Measurements from ENCODE around the gene KIAA1549. TPM values are rescaled to one million over a fixed set of nuclear protein-coding genes. Genes with fewer than 3 reads are reported as not detected.
"Not testable (repeated sequence)": the region's sequence is repeated elsewhere in the genome, so short reads cannot be mapped to it uniquely, and the experiment has no call there.

Gene KIAA1549
- total RNA-seq, 2 experiments from 2014 or later, result 0.46 to 0.53 TPM

GRCh38 chr7:138999414-138999813 lies 18.2 kb upstream of the KIAA1549 start:
- H3K27me3 Mint-ChIP-seq, result peaks cover 2% of the 10 kb centered on the region
- peaks cover 7% of the 10 kb centered on the region for H3K4me1 Mint-ChIP-seq
- H3K4me3 Mint-ChIP-seq, result no peak overlapping the region
- peaks cover 2% of the 10 kb centered on the region for H3K9me3 Mint-ChIP-seq (ENCODE audit: low read depth)
- DNase-seq (no peak), ATAC-seq (no peak)
- ChIA-PET CTCF (interaction anchor here (0.6 kb wide), 1 partner anchor 395 kb away, joined by 4 read pairs; no protein-coding TSS in a partner anchor), POLR2A (no interaction called here)
- H3K36me3 Mint-ChIP-seq (ENCODE audit: low read depth), result no peaks in the 10 kb centered on the region
- intact Hi-C loops (cut with DNase I, micrococcal nuclease), result no loop called here
- no peak overlapping the region for H3K27ac Mint-ChIP-seq

DNA sequence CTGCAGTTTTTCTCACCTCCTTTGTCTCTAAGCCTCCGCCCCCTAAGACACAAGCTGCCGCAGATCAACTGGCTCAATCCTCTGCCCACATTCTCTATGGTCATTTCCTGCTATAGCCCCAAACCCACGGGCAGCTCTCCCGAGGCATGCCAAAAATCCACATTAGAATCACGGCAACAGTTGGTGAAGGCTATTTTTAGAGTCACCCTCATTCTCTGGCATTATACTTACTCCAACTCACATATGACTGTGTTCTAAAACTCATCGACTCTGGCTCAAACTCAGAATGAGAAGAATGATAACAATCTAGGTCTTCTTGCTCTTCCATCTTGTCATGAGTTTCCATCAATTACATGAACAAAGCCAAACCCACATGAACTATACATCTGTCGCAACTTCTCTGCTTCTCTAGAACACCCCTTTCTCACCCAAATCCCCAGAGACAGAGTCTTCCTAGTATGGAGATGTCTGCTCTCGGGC lies 10.9 kb upstream of the KIAA1549 start:
- Mint-ChIP-seq H3K4me3 (no peak overlapping the region), H3K9me3 (ENCODE audit: low read depth) (peaks cover 3% of the 10 kb centered on the region), H3K4me1 (no peaks in the 10 kb centered on the region), H3K27me3 (peaks cover 13% of the 10 kb centered on the region), H3K27ac (no peak overlapping the region), H3K36me3 (ENCODE audit: low read depth) (no peaks in the 10 kb centered on the region)
- DNase-seq (no peak), ATAC-seq (peak; percentile 33)
- intact Hi-C loops (cut with DNase I, micrococcal nuclease), result no loop called here
- ChIA-PET POLR2A (no interaction called here), CTCF (no interaction called here)

GRCh38 chr7:138987686-138988085 lies 6.5 kb upstream of the KIAA1549 start:
- no peak for DNase-seq
- no peak overlapping the region for H3K27ac Mint-ChIP-seq
- CTCF ChIA-PET, result interaction anchor here (0.6 to 1.2 kb wide), 3 partner anchors 79 to 111 kb away, joined by 3 to 4 read pairs (median 3); no protein-coding TSS in a partner anchor
- ATAC-seq, result no peak
- H3K4me3 Mint-ChIP-seq, result no peak overlapping the region
- no peaks in the 10 kb centered on the region for H3K36me3 Mint-ChIP-seq (ENCODE audit: low read depth)
- intact Hi-C loops (cut with DNase I, micrococcal nuclease), result no loop called here
- no peaks in the 10 kb centered on the region for H3K4me1 Mint-ChIP-seq
- H3K27me3 Mint-ChIP-seq, result peaks cover 14% of the 10 kb centered on the region
- POLR2A ChIA-PET, result no interaction called here
- H3K9me3 Mint-ChIP-seq (ENCODE audit: low read depth), result peaks cover 3% of the 10 kb centered on the region

DNA sequence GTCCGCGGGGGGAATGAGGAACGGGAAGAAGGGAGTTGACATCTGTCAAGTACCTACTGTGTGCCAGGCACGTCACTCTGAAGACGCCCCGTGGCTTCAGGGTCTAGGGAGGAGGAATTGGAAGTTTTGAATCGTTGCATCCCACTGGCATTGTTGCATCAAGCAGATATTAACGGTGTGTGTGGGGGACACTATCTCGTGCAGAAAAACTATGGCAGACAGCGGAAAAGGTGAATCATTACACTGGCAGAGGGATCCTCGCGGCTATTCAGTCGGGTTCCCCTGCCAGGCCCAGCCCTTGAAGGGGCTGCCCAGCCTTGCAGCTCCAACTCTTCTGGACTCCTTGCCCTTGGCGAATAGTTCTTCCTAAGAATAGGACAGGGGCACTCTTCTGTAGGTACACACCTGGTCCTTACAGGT lies 1.0 kb upstream of the KIAA1549 start:
- H3K36me3 Mint-ChIP-seq (ENCODE audit: low read depth), result no peaks in the 10 kb centered on the region
- peak overlapping the region; percentile 12 for H3K27ac Mint-ChIP-seq
- peak overlapping the region; percentile 53 for H3K4me3 Mint-ChIP-seq
- peaks cover 40% of the 10 kb centered on the region for H3K27me3 Mint-ChIP-seq
- ChIA-PET POLR2A (no interaction called here), CTCF (interaction anchor here (0.6 to 4.6 kb wide), 3 partner anchors 35 to 96 kb away, joined by 3 to 28 read pairs (median 3); no protein-coding TSS in a partner anchor)
- ATAC-seq, result no peak
- DNase-seq, result no peak
- H3K9me3 Mint-ChIP-seq (ENCODE audit: low read depth), result no peaks in the 10 kb centered on the region
- intact Hi-C loops (cut with DNase I, micrococcal nuclease), result loop anchor here in 1 of 2 experiments (5.0 kb wide), 1 partner anchor 95 kb away; no protein-coding TSS in a partner anchor
- H3K4me1 Mint-ChIP-seq, result peaks cover 13% of the 10 kb centered on the region

DNA sequence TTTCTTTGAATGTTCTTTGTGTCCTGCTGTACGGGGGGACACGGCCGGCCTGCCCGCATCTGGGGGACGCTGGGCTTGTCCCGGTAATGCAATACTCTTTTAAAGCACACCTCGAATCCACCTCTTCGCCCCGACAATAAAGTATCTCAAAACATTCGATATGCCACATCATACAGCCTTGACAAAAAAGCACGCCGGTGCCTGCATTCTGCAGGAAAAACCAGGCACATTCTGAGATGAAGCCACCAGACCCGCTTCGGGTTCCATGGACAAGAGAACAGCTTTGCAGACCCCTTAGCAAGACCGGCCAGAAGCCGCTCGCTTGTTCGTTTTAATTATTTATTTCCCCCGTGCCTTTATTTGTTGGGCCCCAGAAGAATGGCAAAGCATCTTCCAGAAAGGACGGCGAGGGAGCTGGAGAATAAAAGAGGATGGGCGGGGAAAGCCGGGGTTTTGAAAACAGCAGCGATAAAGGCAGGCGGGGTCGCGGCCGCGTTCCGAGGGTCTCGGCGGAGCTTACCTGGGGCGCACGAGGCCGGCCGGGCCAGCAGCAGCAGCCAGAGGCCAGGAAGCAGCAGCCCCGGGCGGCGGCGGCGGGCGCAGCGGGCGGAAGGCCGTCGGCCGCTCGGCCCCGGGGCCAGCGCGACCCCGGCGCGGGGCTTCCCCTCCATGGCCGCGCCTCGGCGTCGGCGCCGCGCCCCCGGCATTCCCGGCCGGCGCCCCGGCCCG lies 462 bp downstream of the KIAA1549 start:
- DNase-seq (peak; percentile 19), ATAC-seq (peak; percentile 23)
- Mint-ChIP-seq H3K27me3 (peaks cover 40% of the 10 kb centered on the region), H3K4me3 (peak overlapping the region; percentile 75), H3K27ac (no peak overlapping the region), H3K36me3 (ENCODE audit: low read depth) (no peaks in the 10 kb centered on the region), H3K4me1 (peaks cover 13% of the 10 kb centered on the region), H3K9me3 (ENCODE audit: low read depth) (no peaks in the 10 kb centered on the region)
- CTCF ChIA-PET, result interaction anchor here (0.7 to 4.6 kb wide), 5 partner anchors 9 to 94 kb away, joined by 3 to 28 read pairs (median 4); no protein-coding TSS in a partner anchor
- POLR2A ChIA-PET, result interaction anchor here (0.9 kb wide), 1 partner anchor 94 kb away, joined by 3 read pairs; no protein-coding TSS in a partner anchor
- intact Hi-C loops (cut with DNase I, micrococcal nuclease), result loop anchor here (1.0 to 5.0 kb wide), 4 partner anchors 77 to 228 kb away; no protein-coding TSS in a partner anchor

DNA sequence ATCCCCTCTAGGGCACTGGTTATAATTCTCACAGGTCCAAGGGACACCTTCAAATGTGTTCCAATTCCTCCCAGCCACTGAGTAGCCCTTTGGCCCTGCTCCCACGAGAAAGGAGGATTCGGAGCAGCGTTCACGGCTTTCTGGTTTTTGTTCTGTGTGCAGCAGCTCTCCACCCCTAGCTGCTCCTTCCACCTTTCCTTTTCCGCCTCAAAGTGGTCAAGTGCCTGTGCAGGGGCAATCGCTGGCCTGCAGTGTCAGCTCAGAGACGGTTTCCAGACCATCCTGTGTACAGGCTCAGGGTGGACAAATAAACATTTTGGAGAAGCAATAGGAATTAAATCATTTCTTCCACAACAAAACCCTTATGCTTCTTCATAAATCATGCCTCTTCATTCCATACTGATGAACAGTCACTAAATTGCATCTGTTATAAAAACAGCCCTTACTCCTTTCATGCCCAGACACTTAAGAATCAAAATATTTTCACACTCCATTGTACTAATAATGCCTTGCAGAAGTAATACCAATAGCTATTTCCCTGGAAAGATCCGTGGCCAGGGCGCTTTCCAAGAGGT lies 1.1 kb downstream of the KIAA1549 start:
- Mint-ChIP-seq H3K27me3 (peaks cover 43% of the 10 kb centered on the region), H3K4me3 (peak overlapping the region; percentile 75), H3K9me3 (ENCODE audit: low read depth) (no peaks in the 10 kb centered on the region), H3K27ac (no peak overlapping the region), H3K36me3 (ENCODE audit: low read depth) (no peaks in the 10 kb centered on the region), H3K4me1 (peaks cover 13% of the 10 kb centered on the region)
- ATAC-seq (no peak), DNase-seq (no peak)
- CTCF ChIA-PET, result interaction anchor here (0.7 to 4.6 kb wide), 6 partner anchors 10 to 94 kb away, joined by 3 to 28 read pairs (median 4); no protein-coding TSS in a partner anchor
- intact Hi-C loops (cut with DNase I, micrococcal nuclease), result loop anchor here (2.0 to 5.0 kb wide), 2 partner anchors 93 to 227 kb away; no protein-coding TSS in a partner anchor
- POLR2A ChIA-PET, result interaction anchor here (0.6 to 0.9 kb wide), 2 partner anchors 25 to 94 kb away, joined by 3 read pairs; no protein-coding TSS in a partner anchor

DNA sequence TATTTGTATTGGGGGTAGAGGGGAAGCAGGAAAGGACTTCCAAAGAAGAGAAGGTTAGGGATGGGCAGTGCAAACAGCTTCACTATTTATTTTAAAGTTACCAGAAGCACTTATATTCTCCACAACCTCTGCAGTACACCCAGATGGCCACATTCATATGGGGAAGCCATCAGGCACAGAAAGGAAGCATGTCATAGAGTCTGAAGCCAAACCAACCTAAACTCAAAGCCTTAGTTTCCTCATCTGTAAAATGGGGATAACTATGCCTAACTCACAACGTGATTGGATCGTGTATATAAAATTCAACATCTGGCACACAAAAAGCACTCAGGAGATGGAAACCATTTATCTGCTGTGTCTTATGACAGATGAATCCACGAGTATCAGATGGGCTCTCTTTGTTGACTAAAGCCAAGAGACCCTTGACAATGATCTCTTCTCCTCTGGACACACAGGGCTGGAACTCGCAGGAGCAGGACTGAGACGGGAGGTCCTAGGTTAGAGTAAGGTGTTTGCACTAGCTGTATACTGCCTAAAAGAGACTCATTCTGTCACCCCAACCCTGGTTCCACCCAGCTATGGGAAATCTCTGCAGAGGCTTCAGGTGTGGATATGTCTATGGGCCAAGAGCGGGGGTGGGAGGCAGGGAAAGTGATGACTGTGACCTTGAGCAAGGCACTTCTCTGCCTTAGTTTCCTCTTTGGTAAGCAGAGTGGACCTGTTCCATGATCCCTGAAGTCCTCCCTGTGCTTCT lies 1.8 kb downstream of the KIAA1549 start:
- CTCF ChIA-PET, result interaction anchor here (1.2 to 4.6 kb wide), 3 partner anchors 9 to 93 kb away, joined by 3 to 28 read pairs (median 4); no protein-coding TSS in a partner anchor
- peaks cover 45% of the 10 kb centered on the region for H3K27me3 Mint-ChIP-seq
- no peak overlapping the region for H3K4me3 Mint-ChIP-seq
- ATAC-seq, result peak; percentile 34
- no peaks in the 10 kb centered on the region for H3K9me3 Mint-ChIP-seq (ENCODE audit: low read depth)
- intact Hi-C loops (cut with DNase I, micrococcal nuclease), result no loop called here
- no peaks in the 10 kb centered on the region for H3K36me3 Mint-ChIP-seq (ENCODE audit: low read depth)
- POLR2A ChIA-PET, result interaction anchor here (0.6 kb wide), 1 partner anchor 26 kb away, joined by 3 read pairs; no protein-coding TSS in a partner anchor
- no peak for DNase-seq
- no peak overlapping the region for H3K27ac Mint-ChIP-seq
- peaks cover 13% of the 10 kb centered on the region for H3K4me1 Mint-ChIP-seq

DNA sequence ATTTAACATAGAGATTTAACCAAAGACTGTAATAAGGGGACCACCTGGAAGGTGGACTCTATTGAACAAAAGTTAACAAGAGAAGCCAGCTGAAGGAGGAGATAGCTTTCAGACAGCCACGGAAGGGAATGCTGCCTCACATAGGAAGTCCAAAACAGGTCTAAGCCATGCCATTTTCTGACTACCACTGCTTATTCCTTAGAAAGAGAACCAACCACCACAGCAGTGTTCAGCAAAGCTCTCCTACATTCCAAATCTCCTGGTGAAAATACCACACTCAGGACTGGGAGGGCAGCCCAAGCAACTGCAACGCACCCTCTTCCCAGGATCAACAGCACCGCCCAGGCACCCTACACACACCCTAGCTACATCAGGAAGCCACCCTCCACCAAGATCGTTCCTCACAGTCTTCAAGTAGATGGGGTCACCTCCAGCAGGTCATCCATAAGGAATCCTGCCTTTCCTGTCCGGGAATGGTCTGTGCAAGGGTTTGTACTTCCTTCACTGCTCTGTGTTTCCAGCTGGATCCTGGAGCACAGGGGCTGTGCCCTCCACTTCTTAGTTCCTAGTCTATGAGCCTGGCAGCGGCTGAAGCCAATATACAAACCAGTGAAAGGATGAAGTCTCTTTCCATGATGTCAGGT lies 2.5 kb downstream of the KIAA1549 start:
- H3K4me1 Mint-ChIP-seq, result peaks cover 13% of the 10 kb centered on the region
- no peak overlapping the region for H3K4me3 Mint-ChIP-seq
- intact Hi-C loops (cut with DNase I, micrococcal nuclease), result no loop called here
- H3K27ac Mint-ChIP-seq, result no peak overlapping the region
- ChIA-PET CTCF (interaction anchor here (1.2 to 4.6 kb wide), 3 partner anchors 8 to 92 kb away, joined by 3 to 28 read pairs (median 4); no protein-coding TSS in a partner anchor), POLR2A (no interaction called here)
- no peaks in the 10 kb centered on the region for H3K36me3 Mint-ChIP-seq (ENCODE audit: low read depth)
- DNase-seq (no peak), ATAC-seq (no peak)
- H3K9me3 Mint-ChIP-seq (ENCODE audit: low read depth), result no peaks in the 10 kb centered on the region
- H3K27me3 Mint-ChIP-seq, result peaks cover 45% of the 10 kb centered on the region

DNA sequence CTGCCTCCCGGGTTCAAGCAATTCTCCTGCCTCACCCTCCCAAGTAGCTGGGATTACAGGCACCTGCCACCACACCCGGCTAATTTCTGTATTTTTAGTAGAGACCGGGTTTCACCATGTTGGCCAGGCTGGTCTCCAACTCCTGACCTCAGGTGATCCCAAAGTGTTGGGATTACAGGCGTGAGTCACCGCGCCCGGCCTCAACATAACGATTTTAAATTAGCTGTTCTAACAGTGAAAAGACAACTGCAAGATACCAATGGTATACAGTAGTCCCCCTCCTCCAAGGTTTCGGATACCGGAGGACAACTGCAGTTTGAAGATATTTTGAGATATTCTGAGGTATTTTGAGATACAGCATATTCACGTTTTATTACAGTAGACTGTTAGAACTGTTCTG lies 5.0 kb downstream of the KIAA1549 start:
- H3K4me3 Mint-ChIP-seq; POLR2A ChIA-PET; ATAC-seq; H3K4me1 Mint-ChIP-seq; DNase-seq; H3K9me3 Mint-ChIP-seq (ENCODE audit: low read depth); H3K27ac Mint-ChIP-seq; intact Hi-C loops (cut with DNase I, micrococcal nuclease); H3K36me3 Mint-ChIP-seq (ENCODE audit: low read depth): not testable (repeated sequence)
- CTCF ChIA-PET, result interaction anchor here (1.6 kb wide), 1 partner anchor 10 kb away, joined by 5 read pairs; no protein-coding TSS in a partner anchor
- H3K27me3 Mint-ChIP-seq, result peaks cover 42% of the 10 kb centered on the region

GRCh38 chr7:138975343-138976104 lies 5.7 kb downstream of the KIAA1549 start:
- Mint-ChIP-seq H3K4me1 (peaks cover 5% of the 10 kb centered on the region), H3K36me3 (ENCODE audit: low read depth) (no peaks in the 10 kb centered on the region), H3K27ac (no peak overlapping the region), H3K27me3 (peaks cover 39% of the 10 kb centered on the region), H3K9me3 (ENCODE audit: low read depth) (no peaks in the 10 kb centered on the region), H3K4me3 (no peak overlapping the region)
- ChIA-PET CTCF (interaction anchor here (1.0 to 1.6 kb wide), 3 partner anchors 9 to 89 kb away, joined by 3 to 6 read pairs (median 5); no protein-coding TSS in a partner anchor), POLR2A (no interaction called here)
- intact Hi-C loops (cut with DNase I, micrococcal nuclease), result no loop called here
- ATAC-seq (no peak), DNase-seq (no peak)

Measured in activated CD4-positive, alpha-beta T cell treated with anti-CD3 and anti-CD28 coated beads for 36 hours (primary cell).